ENCODE data around the gene RIBC2. TPM values are rescaled to one million over a fixed set of nuclear protein-coding genes. Genes with fewer than 3 reads are reported as not detected.

Gene RIBC2
- total and polyA plus RNA-seq, 9 of the 15 experiments (the other 6 are each of a cell fraction or from before 2014, with no cell fraction given) = not detected

- in situ Hi-C loops (cut with MboI) = loop anchor here (10.0 kb wide), 1 partner anchor 345 kb away; no protein-coding TSS in a partner anchor
Observed at GRCh38 chr22:45450101-45450785, 36.8 kb downstream of the RIBC2 start.

More at GRCh38 chr22:45450101-45450785, 36.8 kb downstream of the RIBC2 start:
- H3K9me1 ChIP-seq (ENCODE audit: control insufficient read depth, insufficient read depth, low read length) = no peaks in the 10 kb centered on the region
- no peak overlapping the region for H3K27ac ChIP-seq (ENCODE audit: extremely low read depth, low read depth, low read length)
- no peak for FAIRE-seq
- no peak overlapping the region for H3K4me3 ChIP-seq
- BruUV-seq (replicated peaks) = no TSS peak
- no peaks in the 10 kb centered on the region for H3K36me3 ChIP-seq (ENCODE audit: control insufficient read depth, insufficient read depth, low read length)
- DNase-seq (ENCODE audit: extremely low read depth in 1 of 4, low spot score in 3 of 4) = no peak
- no peak overlapping the region for H2AFZ ChIP-seq (ENCODE audit: low read depth, low read length)
- H3K4me1 ChIP-seq (replicated peaks in 1 of 2; ENCODE audit: control insufficient read depth in 2 of 2, insufficient read depth in 2 of 2, low read length in 2 of 2) = no peaks in the 10 kb centered on the region
- H3K9ac ChIP-seq (ENCODE audit: insufficient read depth in 1 of 2, low read depth in 2 of 2, low read length in 2 of 2) = no peak overlapping the region
- no peak for ATAC-seq
- no peak overlapping the region for H3K4me2 ChIP-seq (ENCODE audit: insufficient read depth, low read length)
- H4K20me1 ChIP-seq (replicated peaks; ENCODE audit: control insufficient read depth, insufficient read depth, low read length) = no peaks in the 10 kb centered on the region
- H3K9me3 ChIP-seq (replicated peaks; ENCODE audit: control insufficient read depth, insufficient read depth, low read depth, low read length) = no peaks in the 10 kb centered on the region
- no peaks in the 10 kb centered on the region for H3K79me2 ChIP-seq (ENCODE audit: control insufficient read depth, insufficient read depth, low read length)
- POLR2A ChIA-PET = no interaction called here
- WGBS (ENCODE audit: insufficient coverage, low coverage, missing lambda C conversion rate) = 0% methylated on average over 12 of the region's 16 CpGs
- CTCF ChIA-PET (ENCODE audit: low intra/inter-chr PET ratio) = no interaction called here
- intact Hi-C loops (cut with micrococcal nuclease) = no loop called here
- TF ChIP-seq ZNF277 (CRISPR knock-in tag; IDR thresholded peaks at IDR 0.05; ENCODE audit: borderline replicate concordance) = no peak
- no peak for TF ChIP-seq SFPQ (IDR thresholded peaks at IDR 0.05; ENCODE audit: low read depth, low read length)
- TF ChIP-seq KAT2B (IDR thresholded peaks at IDR 0.05; ENCODE audit: low read depth, low read length) = no peak
- no peak for TF ChIP-seq SRSF1 (IDR thresholded peaks at IDR 0.05; ENCODE audit: low read depth, low read length)
- TF ChIP-seq HIVEP1 (CRISPR knock-in tag; IDR thresholded peaks at IDR 0.05) = no peak
- TF ChIP-seq NR0B1 (IDR thresholded peaks at IDR 0.05; ENCODE audit: partially characterized antibody) = no peak
- peaks cover 3 to 36% of the 10 kb centered on the region in 2 experiments; a peak in 3 of 5 replicates for H3K27me3 ChIP-seq (ENCODE audit: control insufficient read depth in 2 of 2, insufficient read depth in 2 of 2, low read length in 2 of 2)
